K562 treated with DMSO at 1 percent for 24 hours (cell line): ENCODE results near the gene COPS6. TPM values are rescaled to one million over a fixed set of nuclear protein-coding genes. Genes with fewer than 3 reads are reported as not detected.

Experiments
- total RNA-seq: library from RNA; unstranded; fragments of 300-600 nt; gene quantifications from 2 replicates; pipeline ENCODE4 v1.2.3, GENCODE V29; 2022; ENCODE audit warnings: low read depth; ENCODE audit not compliant: insufficient read depth

The COPS6 gene
- 181 and 186 TPM in 2 replicates for total RNA-seq

DNA sequence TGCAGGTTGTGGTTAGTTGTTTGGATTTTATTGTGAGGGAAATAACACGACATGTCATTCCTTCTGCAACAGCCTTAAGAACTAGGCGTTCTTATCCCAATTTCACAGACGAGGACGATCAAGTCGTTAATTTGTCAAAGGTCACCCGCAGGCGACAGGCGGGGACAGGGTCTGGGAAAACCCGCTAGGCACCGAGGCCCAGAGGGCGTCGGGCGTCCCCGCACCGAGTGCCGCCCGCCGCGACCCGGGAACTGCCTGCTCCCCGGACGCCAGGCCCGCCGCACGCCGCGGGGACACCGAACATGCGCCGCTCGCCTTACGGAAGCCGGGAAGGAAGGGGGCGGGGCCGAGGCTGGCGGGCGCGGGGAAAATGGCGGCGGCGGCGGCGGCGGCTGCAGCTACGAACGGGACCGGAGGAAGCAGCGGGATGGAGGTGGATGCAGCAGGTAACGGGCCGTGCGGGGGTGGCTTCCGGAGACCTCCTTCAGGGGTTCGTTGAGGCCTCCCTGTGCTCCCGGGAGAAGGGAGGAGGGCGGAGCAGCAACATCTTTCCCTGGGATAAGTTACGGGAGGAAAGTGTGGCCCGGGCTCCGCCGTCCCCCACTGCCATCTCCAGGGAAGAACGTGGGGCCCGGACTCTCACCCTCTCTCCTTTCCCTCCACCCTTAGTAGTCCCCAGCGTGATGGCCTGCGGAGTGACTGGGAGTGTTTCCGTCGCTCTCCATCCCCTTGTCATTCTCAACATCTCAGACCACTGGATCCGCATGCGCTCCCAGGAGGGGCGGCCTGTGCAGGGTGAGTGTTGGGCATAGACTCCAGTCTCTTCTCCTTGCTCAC, at the start of gene COPS6:
Gene COPS6 (plus strand): TSS at position 349 of the 837 bp plus-strand sequence. CDS start 22 bp downstream, at position 371.

DNA sequence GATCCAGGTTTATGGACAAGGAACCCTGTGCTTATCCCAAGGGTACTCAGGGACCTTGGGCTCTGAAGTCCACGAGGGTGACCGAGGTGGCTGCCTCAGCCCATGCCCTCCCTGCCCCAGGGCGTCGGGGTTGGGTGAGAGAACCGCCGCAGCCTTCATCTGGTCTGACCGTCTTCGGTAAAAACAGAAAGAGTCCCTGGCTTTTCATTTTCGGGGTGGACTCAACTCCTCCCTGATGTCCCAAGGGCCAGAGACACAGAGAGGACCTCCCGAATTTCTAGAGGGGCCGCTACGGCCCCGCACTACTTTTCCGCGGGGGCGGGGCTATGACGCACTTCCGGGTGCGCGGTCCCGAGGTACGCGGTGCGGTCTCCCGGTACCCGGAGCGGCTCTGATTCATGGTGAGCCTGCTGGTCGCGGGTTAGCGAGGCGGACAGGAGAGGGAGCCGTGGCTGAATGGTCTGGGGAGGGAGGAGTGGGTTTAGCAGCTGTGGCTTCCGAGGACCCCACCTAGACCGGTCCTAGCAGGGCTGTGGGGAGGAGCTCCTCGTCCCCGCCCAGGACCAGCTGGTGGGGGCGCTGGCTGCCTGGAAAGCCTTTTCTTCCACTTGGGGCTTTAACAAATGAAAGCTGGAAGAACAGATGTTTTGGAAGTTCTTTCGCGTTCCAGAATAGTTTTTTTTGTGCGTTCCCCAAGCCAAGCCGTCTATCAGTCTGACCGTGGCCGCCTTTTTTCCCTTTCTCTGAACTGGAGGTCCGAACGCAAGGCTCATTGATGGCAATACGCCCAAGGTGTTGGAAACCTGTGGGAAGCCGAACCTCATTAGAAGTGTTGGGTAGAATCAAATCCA, 39.1 kb upstream of the COPS6 start, which contains the start of gene ZSCAN21:
Gene ZSCAN21 (plus strand): TSS at position 334 of the 851 bp plus-strand sequence. CDS start 7,233 bp downstream, outside the sequence.

GRCh38 chr7:100081535-100082102, 7.2 kb upstream of the COPS6 start, which contains the start of gene ZNF3:
ZNF3 (minus strand) TSS chr7:100081723; CDS start chr7:100077357, 4,366 bp downstream.

DNA sequence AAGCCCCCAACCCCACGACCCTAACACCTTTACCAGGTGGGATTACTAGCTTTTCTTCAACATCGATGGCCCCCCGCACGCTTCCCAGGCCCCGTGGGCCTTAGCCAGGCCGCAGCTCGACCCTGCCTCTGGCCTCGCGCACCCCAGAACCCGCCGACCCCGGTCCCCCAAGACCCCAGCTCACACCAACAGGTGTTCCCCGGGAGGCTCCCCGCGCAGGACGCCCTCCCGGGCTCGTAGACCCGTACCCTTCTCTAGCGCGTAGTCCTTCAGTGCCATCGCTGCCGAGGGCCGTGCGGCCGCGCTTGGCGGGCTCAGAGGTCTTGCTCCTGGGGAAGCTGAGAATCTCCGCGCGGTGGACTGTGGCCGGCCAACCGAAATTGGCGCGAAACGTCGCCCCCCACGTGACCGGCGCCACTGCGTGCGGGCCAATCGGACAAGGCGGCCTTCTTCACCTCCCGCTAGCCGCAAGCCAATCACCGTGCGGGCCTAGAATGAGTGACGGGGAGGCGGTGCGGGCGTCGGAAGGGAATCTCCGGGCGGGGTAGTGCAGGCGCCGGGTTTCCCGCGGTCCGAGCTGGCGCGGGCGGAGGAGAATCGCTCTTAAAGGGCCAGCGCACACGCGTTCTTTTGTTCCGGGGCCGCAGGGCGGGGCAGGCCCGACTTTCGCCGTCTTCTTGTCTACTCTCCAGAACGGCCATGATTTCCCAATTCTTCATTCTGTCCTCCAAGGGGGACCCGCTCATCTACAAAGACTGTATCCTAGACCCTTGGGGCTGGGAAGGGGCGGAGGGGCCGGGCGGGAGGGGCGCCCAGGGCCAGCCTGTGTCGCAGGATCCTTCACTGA, 12.5 kb downstream of the COPS6 start, which contains the start of the genes AP4M1 and MCM7:
Gene AP4M1 (plus strand): TSS at position 628 of the 847 bp plus-strand sequence. CDS start 72 bp downstream, at position 700.
Gene MCM7 (minus strand): TSS at position 382 of the 847 bp plus-strand sequence. CDS start 103 bp downstream, at position 279.

GRCh38 chr7:100119072-100119969, 30.6 kb downstream of the COPS6 start, which contains the start of the genes CNPY4 and TAF6:
CNPY4 (plus strand) TSS chr7:100119634; CDS start chr7:100119745, 111 bp downstream.
TAF6 (minus strand) TSS chr7:100119358; CDS start chr7:100114209, 5,149 bp downstream.

GRCh38 chr7:100126931-100127865, 38.4 kb downstream of the COPS6 start, which contains the start of gene MBLAC1:
MBLAC1 (plus strand) TSS chr7:100126967; CDS start chr7:100127396, 429 bp downstream.

Other genes with a start within 250 kb of the COPS6 start
- gene OR2AE1, start 211.9 kb upstream of the COPS6 start, total RNA-seq, result not detected in 2 replicates
- gene TRIM4, start 169.4 kb upstream of the COPS6 start, total RNA-seq, result 37.2 and 40.7 TPM in 2 replicates
- 1.0 TPM in 1 of 2 replicates, not detected in the other for gene GJC3, start 159.3 kb upstream of the COPS6 start, total RNA-seq
- not detected in 2 replicates for gene AZGP1, start 112.9 kb upstream of the COPS6 start, total RNA-seq
- gene ZKSCAN1, start 73.4 kb upstream of the COPS6 start, total RNA-seq, result 15.3 and 16.6 TPM in 2 replicates
- 13.1 and 17.1 TPM in 2 replicates for gene ZSCAN21, start 39.2 kb upstream of the COPS6 start, total RNA-seq
- 25.3 and 28.5 TPM in 2 replicates for gene ZNF3, start 7.2 kb upstream of the COPS6 start, total RNA-seq
- gene MCM7, start 12.4 kb downstream of the COPS6 start, total RNA-seq, result 443 and 494 TPM in 2 replicates
- gene AP4M1, start 12.7 kb downstream of the COPS6 start, total RNA-seq, result 20.7 and 22.2 TPM in 2 replicates
- 108 and 127 TPM in 2 replicates for gene TAF6, start 30.4 kb downstream of the COPS6 start, total RNA-seq
- 8.4 and 10.7 TPM in 2 replicates for gene CNPY4, start 30.7 kb downstream of the COPS6 start, total RNA-seq
- 5.3 and 5.6 TPM in 2 replicates for gene MBLAC1, start 38.0 kb downstream of the COPS6 start, total RNA-seq
- 355 and 415 TPM in 2 replicates for gene LAMTOR4, start 59.9 kb downstream of the COPS6 start, total RNA-seq
- gene TRAPPC14, start 69.8 kb downstream of the COPS6 start, total RNA-seq, result 47.1 and 49.6 TPM in 2 replicates
- 3.5 and 4.9 TPM in 2 replicates for gene GAL3ST4, start 79.6 kb downstream of the COPS6 start, total RNA-seq
- gene GPC2, start 88.4 kb downstream of the COPS6 start, total RNA-seq, result 3.2 and 4.3 TPM in 2 replicates
- gene STAG3, start 88.9 kb downstream of the COPS6 start, total RNA-seq, result 6.8 and 7.3 TPM in 2 replicates
- not detected in 2 replicates for gene PVRIG, start 131.0 kb downstream of the COPS6 start, total RNA-seq
- gene SPDYE3, start 218.7 kb downstream of the COPS6 start, total RNA-seq, result 4.1 and 4.3 TPM in 2 replicates